Endothelial cell (in vitro differentiated cells): ENCODE data around the gene GJC1. TPM values are rescaled to one million over a fixed set of nuclear protein-coding genes. Genes with fewer than 3 reads are reported as not detected.
"Not testable (repeated sequence)": the region's sequence is repeated elsewhere in the genome, so short reads cannot be mapped to it uniquely, and the experiment has no call there.

ENCODE experiments used
- DNase-seq: peaks from one replicate; pipeline ENCODE4 v3.0.0; 2021; ENCODE audit warnings: low spot score
- H3K27ac Mint-ChIP-seq: one replicate; pipeline ENCODE4 v1.8.0; 2021; ENCODE audit warnings: mixed read lengths, inconsistent platforms; ENCODE audit not compliant: unreplicated experiment
- H3K27me3 Mint-ChIP-seq: one replicate; pipeline ENCODE4 v1.8.0; 2021; ENCODE audit warnings: mild to moderate bottlenecking, moderate library complexity, mixed read lengths, inconsistent platforms; ENCODE audit not compliant: unreplicated experiment
- H3K36me3 Mint-ChIP-seq: one replicate; pipeline ENCODE4 v1.8.0; 2021; ENCODE audit warnings: mild to moderate bottlenecking, low read depth, mixed read lengths, inconsistent platforms; ENCODE audit not compliant: unreplicated experiment
- H3K4me1 Mint-ChIP-seq: one replicate; pipeline ENCODE4 v1.8.0; 2021; ENCODE audit warnings: mild to moderate bottlenecking, mixed read lengths, inconsistent platforms; ENCODE audit not compliant: unreplicated experiment
- H3K4me3 Mint-ChIP-seq: one replicate; pipeline ENCODE4 v1.8.0; 2021; ENCODE audit warnings: mild to moderate bottlenecking, mixed read lengths, inconsistent platforms; ENCODE audit not compliant: unreplicated experiment
- H3K9me3 Mint-ChIP-seq: one replicate; pipeline ENCODE4 v1.8.0; 2021; ENCODE audit warnings: mixed read lengths, inconsistent platforms; ENCODE audit not compliant: unreplicated experiment
- CTCF ChIP-seq: fragments of 200-600 bp; sonication (generic); IDR thresholded peaks from one replicate; pipeline ENCODE4 v1.5.0; 2021; ENCODE audit warnings: antibody characterized with exemption; ENCODE audit not compliant: unreplicated experiment
- total RNA-seq: library from RNA; stranded (reverse); fragmentation: NEBNext Ultra II Directional; extraction: Animal tissue kit (Norgen Biotek cat#: 25700); gene quantifications from one replicate; pipeline ENCODE4 v1.2.1, GENCODE V29; 2021; ENCODE audit not compliant: unreplicated experiment

The GJC1 gene
- total RNA-seq, 1 donor from 2014 or later, result 36.5 TPM

- peaks cover 6% of the 10 kb centered on the region for H3K27me3 Mint-ChIP-seq
- H3K9me3 Mint-ChIP-seq, result no peaks in the 10 kb centered on the region
- H3K27ac Mint-ChIP-seq, result no peak overlapping the region
- no peak for TF ChIP-seq CTCF
- no peaks in the 10 kb centered on the region for H3K4me1 Mint-ChIP-seq
- H3K36me3 Mint-ChIP-seq, result no peaks in the 10 kb centered on the region
- H3K4me3 Mint-ChIP-seq, result peak overlapping the region; percentile 62
- no peak for DNase-seq
Measured at GRCh38 chr17:44757918-44758413, 72.1 kb downstream of the GJC1 start.

DNA sequence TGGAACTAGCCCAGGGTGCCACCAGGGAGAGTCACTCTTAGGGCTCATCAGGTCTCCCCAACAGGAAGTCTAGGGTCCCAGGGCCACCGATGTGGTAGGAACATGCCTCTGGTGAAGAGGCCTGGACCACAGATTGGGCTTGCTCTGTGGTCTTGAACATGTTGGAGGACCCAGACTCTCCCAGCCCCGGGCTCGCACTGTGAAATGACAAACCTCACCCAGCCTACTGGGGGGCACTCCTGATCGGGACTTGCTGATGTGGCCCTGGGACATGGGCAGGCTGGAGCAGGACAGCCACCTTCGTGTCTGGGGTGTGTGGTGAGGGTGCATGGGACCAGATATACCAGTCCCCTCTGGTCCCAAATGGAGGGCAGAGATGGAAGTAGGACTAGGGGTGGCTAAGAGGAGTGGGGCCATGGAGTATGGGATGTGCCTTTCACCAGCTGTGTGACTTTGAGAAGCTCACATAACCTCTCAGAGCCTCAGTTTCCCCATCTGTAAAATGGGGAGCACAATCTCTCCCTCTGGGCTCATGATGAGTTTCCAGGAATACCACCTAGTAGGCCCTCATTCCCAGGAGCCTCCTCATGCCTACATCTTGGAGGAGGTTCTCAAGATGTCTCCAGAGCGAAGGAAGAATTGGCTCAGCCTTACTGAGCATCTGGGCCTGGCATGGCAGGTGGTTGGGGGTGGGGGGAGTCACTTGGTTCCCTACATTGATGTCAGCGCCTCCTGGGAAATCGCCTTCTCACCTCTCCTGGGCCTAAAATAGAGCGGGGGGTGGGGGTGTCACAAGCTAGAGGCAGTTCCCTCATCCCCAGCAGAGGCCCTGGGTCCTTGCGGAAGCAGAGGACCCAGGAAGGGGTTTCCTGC lies 72.8 kb downstream of the GJC1 start:
- Mint-ChIP-seq H3K4me3 (no peak overlapping the region), H3K27me3 (peaks cover 6% of the 10 kb centered on the region), H3K27ac (no peak overlapping the region), H3K4me1 (no peaks in the 10 kb centered on the region), H3K9me3 (no peaks in the 10 kb centered on the region), H3K36me3 (no peaks in the 10 kb centered on the region)
- no peak for DNase-seq
- TF ChIP-seq CTCF, result no peak

GRCh38 chr17:44755180-44755579 lies 74.9 kb downstream of the GJC1 start:
- DNase-seq, H3K4me3 Mint-ChIP-seq, H3K9me3 Mint-ChIP-seq, H3K27ac Mint-ChIP-seq, H3K27me3 Mint-ChIP-seq: not testable (repeated sequence)
- peaks cover 16% of the 10 kb centered on the region for H3K4me1 Mint-ChIP-seq
- H3K36me3 Mint-ChIP-seq, result peaks cover 14% of the 10 kb centered on the region

- H3K9me3 Mint-ChIP-seq, result no peaks in the 10 kb centered on the region
- peaks cover 17% of the 10 kb centered on the region for H3K36me3 Mint-ChIP-seq
- H3K27ac Mint-ChIP-seq, result no peak overlapping the region
- no peak for DNase-seq
- no peak for TF ChIP-seq CTCF
- peaks cover 2% of the 10 kb centered on the region for H3K27me3 Mint-ChIP-seq
- peaks cover 16% of the 10 kb centered on the region for H3K4me1 Mint-ChIP-seq
- no peak overlapping the region for H3K4me3 Mint-ChIP-seq
Measured at GRCh38 chr17:44754276-44754675, 75.8 kb downstream of the GJC1 start.

- no peak overlapping the region for H3K27ac Mint-ChIP-seq
- no peaks in the 10 kb centered on the region for H3K9me3 Mint-ChIP-seq
- H3K4me1 Mint-ChIP-seq, result peaks cover 16% of the 10 kb centered on the region
- peaks cover 17% of the 10 kb centered on the region for H3K36me3 Mint-ChIP-seq
- H3K27me3 Mint-ChIP-seq, result peaks cover 1% of the 10 kb centered on the region
- no peak for DNase-seq
- no peak overlapping the region for H3K4me3 Mint-ChIP-seq
- no peak for TF ChIP-seq CTCF
Measured at GRCh38 chr17:44752953-44753861, 76.9 kb downstream of the GJC1 start.
